Stimulated activated CD8-positive, alpha-beta memory T cell treated with anti-CD3 and anti-CD28 coated beads, Interleukin-15, amount 100 ng/mL, for 24 hours (primary cell): ENCODE measurements around the gene CEP55.
"Not testable (repeated sequence)": the region's sequence is repeated elsewhere in the genome, so short reads cannot be mapped to it uniquely, and the experiment has no call there.

ENCODE experiments used
- DNase-seq: peaks from one replicate; pipeline ENCODE4 v3.0.0-alpha.2; 2020; ENCODE audit warnings: low read depth

Gene CEP55

DNA sequence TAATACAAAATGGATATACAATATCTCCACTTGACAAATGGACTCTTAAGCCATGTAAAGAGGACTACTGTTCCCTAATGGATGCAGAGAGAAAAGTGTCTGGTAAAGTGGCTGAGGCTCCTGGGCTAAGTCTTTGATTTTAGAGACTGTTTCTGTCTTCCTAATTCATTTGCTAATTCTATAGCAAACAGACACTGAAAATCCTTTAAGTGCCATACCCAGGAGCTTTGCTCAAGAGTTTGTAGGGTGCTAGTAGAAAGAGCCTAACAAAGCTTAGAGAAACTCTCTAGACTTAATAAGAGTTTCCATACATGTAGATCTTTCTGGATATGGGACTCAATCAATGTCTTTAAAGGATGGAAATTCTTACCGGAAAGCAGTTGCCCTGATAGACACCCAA lies 16.7 kb downstream of the CEP55 start:
- no peak for DNase-seq

DNA sequence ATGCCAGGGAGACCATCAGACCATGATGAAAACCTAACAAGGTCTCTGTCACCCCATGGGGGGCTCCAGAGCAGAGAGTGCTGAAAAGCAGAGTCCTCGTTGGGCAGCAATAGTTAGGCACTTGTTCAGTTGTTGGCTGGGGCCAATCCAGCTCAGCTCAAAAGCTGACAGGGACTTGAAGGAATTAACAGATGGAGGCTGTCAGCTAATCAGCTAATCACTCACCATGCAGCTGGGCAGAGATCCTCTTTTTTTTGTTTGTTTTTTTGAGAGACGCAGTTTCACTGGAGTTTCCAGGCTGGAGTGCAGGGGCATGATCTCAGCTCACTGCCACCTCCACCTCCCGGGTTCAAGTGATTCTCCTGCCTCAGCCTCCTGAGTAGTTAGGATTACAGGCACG lies 18.1 kb downstream of the CEP55 start:
- DNase-seq: no peak

DNA sequence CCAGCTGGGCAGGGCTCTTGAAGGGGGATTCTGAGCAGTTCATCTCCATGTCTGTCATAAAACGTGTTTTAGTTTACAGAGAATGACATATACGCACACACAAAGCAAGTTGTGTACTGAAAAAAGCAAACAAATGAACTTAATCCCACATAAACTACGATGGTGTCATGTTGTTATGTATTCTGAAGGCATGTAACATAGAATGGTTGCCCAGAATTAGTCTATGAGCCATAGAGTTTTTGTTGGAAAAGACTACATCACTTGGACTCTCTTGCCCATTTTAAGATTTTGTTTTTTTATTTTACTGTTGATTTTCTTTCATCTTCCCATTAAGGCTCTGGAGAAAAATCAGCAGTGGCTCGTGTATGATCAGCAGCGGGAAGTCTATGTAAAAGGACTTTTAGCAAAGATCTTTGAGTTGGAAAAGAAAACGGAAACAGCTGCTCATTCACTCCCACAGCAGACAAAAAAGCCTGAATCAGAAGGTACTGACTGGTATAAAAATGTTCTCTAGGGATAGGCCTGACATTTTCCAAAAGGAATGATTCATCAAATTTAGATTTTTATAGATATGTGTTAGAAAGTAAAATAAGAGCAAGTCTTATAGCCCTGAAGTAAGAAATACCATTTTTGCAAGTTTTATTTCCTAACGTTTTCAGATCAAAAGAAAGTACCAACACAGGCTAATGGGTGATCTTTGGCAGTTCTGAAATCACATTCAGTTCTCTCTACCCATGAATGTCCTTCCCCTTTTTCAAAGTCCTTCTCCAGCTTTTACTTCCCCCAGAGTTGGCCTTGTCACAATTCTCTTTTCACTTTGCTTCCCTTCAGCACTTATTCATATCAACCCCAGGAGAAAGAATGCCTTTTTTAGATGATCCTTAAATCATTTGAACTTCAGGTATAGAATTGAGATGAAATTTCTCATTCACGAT lies 18.9 kb downstream of the CEP55 start:
- no peak for DNase-seq

DNA sequence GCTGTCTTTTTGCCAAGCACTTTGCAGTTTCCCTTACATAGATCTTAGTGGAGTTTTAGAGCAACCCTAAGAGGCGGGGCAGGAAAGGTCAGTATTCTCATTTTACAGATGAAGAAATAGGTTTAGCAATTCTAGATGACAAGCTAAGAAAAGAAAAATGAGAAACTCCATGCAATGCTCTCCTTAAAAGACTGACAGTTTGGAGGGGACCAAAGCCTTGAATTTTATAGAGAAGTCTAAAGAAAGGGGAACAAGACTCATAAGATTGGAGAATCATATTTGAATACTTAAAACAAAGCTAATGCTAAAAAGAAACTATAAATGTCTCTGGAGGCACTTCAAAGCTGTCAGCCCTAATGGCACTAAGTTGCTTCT lies 19.6 kb downstream of the CEP55 start:
- no peak for DNase-seq

DNA sequence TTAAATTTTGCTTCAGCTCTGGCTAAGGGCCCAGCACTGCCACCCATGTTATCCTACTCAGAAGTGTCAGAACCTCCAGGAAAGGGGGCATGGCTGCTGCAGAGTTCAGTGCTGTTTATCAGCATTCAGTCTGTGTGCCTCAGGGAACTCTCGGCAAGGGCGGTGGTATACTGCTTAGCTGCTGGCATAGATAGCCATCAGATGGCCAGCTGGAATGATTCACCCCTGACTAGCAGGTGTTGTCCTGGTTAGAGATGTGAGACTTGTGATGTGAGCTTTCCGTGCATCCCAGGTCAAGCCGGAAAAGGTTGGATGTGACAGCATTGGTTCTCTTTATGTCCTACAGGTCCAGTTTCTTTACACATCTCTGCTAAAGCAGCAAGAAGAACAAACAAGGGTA lies 22.1 kb downstream of the CEP55 start:
- DNase-seq: no peak

DNA sequence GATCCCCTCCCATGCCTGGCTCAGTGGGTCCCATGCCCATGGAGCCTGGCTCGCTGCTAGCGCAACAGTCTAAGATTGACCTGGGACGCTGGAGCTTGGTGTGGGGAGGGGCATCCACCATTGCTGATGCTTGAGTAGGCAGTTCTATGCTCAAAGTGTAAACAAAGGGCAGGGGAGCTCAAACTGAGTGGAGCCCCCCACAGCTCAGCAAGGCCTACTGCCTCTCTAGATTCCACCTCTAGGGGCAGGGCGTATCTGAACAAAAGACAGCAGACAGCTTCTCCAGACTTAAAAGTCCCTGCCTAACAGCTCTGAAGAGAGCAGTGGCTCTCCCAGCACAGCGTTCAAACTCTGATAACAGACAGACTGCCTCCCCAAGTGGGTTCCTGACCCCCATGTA lies 38.9 kb downstream of the CEP55 start:
- no peak for DNase-seq

DNA sequence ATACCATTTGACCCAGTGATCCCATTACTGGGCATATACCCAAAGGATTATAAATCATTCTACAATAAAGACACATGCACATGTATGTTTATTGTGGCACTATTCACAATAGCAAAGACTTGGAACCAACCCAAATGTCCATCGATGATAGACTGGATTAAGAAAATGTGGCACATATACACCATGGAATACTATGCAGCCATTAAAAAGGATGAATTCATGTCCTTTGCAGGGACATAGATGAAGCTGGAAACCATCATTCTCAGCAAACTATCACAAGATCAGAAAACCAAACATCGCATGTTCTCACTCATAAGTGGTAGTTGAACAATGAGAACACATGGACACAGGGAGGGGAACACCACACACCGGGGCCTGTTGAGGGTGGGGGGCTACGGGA lies 44.5 kb downstream of the CEP55 start:
- DNase-seq: not testable (repeated sequence)

DNA sequence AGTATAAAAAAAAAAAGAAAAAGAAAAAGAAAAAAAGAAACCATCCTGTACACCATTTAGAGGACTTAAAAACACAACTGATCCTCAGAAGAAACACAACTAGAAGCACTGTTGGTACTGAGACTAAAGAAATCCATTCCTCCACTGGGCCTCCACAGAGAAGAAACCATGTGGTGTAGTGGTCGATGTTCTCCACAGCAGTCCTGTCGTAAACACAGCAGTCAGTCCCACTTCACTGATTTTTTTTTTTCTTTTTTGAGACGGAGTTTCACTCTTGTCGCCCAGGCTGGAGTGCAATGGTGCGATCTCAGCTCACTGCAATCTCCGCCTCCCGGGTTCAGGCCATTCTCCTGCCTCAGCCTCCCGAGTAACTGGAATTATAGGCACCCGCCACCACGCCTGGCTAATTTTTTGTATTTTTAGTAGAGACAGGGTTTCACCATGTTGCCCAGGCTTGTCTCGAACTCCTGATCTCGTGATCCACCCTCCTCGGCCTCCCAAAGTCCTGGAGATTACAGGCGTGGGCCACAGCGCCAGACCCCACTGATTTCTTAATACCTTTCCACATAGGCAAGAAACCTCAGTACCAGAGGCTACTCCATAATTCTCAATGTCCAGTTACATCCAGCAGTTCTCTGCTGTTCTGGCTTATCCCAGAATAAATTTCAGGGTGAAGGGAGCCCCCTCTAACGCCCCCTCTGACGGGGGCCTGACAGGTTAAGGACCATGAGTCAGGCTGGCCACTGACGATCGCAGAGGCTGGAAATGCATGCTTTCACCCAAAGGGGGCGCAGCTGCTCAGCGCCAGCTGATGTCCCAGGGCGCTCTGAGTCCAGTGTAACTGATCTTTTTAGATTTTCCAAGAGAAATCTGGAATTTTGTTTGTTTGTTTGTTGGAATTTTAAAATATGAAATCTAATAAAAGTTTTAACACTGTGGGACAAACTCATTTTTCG lies 45.3 kb downstream of the CEP55 start:
- DNase-seq: no peak

DNA sequence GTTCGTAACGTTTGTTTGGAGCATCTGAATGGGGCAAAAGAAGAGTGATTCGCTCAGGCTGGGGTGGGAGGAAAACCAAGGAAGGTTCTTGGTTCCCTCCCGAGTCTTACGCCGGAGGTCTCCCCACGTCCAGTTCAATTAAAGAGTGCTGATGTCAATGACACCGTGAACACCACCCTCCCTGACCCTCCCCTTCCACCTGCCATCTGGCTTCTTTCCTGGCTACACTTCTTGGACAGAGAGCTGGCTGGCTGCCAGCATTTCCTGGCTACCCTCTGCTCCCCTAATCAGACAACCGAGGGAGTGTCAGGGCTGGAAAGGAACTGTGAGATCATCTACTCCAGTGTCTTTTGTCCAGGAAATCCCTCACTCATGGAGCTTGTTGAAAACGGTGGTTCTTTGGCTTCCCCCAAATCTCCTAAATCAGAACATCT lies 46.0 kb downstream of the CEP55 start:
- DNase-seq: no peak

DNA sequence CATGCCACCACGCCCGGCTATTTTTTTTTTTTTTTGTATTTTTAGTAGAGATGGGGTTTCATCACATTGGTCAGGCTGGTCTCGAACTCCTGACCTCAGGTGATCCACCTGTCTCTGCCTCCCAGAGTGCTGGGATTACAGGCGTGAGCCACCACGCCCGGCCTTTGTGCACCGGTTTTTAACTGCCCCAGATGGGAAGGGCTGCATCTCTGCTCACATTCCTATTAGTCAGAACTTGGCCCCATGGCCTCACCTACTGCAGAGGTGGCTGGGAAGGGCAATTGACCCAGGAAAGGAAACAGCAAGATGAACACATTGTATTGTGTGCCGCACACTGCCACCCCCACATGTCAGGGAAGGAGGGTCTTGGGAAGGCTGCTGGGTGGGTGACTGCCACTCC lies 50.6 kb downstream of the CEP55 start:
- not testable (repeated sequence) for DNase-seq

DNA sequence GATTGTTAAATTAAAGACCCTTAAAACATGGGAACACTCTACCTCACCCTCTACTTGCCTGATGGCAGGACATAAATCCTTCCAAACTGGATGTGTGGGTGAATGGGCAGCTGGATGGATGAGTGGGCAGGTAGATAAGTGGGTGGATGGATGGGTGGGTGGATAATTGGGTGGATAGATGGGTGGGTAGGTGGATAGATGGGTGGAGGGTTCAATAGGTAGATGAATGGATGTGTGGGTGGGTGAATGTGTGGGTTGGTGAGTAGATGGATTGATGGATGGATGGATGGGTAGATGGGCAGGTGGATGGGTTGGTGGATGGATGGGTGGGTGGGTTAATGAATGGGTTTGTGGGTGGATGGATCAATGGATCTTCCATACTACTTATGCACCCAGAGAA lies 51.1 kb downstream of the CEP55 start:
- no peak for DNase-seq

DNA sequence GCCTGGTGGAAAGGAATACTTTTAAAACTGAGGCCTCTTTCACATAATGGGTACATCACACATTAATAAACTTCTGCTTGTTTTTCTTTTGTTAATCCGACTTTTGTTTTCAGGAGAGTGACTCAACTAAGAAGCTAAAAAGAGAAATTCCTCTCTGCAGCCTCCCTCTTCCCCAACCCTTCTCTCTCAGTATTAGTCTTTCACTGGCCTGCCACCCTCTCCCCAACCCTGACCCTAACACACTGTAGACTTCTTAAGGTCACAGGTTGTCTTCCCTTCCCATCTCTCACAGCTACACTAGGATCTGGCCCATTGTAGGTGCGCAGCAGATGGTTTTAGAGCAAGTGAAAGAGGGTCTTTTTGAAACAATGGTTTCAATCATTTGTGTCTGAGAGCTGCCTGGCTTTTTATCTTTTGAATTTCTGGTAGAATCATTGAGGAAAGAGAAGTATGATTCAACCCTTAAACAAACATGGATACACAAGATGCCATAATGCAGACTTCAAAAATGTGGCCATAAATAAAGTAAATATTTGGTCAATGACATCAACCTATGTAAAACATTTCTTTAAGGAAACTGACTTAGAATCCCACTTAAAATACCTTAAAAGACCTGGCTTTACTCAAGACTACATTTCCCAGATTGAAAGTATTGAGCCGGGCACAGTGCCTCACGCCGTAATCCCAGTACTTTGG lies 52.1 kb downstream of the CEP55 start:
- no peak for DNase-seq

DNA sequence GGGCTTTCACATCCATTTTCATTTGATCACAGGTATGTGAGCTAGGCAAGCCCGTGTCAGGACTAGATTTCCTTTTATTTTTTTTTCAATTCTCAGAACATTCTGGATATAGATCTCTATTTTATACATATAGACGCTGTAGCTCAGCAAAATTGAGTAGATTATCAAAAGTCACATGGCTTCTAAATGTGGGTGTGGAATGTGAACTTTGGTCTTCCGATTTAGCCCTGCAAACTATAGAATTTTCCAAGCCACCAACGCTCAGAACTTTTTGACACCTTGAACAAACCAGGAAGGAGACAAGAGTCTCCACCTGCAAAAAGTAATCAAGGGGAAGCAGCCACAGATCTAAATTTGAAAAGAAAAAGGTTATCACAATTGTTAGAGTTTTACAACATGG lies 54.2 kb downstream of the CEP55 start:
- DNase-seq: no peak

DNA sequence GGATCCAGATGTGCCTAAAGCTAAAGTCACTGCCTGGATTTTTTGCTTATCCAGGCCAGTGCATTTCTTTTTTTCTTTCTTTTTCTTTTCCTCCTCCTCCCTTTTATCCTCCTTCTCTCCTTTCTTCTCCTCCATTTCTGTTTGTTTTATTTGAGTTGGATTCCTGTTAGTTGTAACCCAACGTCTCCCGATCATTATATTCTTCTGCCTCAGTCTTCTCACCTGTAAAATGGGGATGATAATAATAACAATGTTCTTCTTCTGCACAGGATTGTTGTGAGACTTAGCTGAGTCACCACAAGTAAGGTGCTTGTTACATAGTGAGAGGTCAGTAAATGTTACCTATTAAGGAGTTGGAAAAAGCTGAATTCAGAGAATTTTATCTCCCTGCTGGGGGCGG lies 56.4 kb downstream of the CEP55 start:
- DNase-seq: no peak

DNA sequence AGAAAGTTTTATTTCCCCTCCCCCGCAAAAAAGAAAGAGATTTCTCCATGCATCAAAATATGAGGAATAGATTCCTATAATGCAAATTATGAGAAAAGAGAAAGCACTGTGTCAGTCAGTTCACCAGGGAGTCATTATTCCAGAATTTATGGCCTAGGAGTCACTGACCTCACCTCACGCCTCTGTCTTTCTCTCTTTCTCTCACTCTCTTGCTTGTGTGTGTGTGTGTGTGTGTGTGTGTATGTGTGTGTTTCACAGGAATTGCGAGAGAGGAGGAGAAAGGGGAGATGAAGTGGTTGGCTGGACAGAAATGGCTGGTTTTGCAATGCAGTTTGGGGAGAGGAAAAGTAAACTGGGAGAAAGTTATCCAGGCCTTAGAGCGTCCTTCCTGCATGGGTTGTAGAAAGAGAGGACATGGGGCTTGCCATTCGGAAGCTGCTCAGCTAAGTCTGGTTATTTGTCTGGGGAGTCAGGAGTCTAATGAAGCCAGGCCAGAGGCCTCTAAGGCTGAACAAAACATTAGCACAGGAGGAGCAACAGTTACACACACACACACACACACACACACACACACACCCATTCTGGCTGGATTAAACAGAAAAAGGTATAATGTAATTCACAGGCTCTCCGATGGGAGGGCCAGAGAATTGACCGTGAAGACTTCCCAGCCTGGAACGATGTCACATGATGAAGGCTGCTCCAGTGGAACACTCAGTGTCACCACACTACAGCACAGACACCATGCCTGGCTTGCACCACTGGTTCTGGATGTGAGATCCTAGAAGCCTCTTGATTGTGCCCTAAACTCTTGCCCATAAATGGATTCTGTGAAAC lies 57.3 kb downstream of the CEP55 start:
- DNase-seq: no peak

DNA sequence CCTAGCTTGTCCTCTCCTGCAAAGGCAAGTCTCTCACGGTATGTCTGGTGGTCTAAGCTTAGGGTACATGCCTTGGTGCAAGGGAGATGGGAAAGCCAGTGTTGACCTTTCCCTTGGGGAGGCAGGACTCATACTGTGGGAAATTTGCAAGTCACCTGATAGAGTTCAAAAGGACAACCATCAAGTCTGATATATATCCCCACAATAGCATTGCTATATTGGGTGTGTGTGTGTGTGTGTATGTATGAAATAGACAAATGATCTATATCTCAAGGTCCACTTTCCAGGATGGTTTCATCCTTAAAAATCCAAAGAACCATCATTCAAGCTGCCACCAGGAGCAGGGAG lies 57.9 kb downstream of the CEP55 start:
- no peak for DNase-seq

DNA sequence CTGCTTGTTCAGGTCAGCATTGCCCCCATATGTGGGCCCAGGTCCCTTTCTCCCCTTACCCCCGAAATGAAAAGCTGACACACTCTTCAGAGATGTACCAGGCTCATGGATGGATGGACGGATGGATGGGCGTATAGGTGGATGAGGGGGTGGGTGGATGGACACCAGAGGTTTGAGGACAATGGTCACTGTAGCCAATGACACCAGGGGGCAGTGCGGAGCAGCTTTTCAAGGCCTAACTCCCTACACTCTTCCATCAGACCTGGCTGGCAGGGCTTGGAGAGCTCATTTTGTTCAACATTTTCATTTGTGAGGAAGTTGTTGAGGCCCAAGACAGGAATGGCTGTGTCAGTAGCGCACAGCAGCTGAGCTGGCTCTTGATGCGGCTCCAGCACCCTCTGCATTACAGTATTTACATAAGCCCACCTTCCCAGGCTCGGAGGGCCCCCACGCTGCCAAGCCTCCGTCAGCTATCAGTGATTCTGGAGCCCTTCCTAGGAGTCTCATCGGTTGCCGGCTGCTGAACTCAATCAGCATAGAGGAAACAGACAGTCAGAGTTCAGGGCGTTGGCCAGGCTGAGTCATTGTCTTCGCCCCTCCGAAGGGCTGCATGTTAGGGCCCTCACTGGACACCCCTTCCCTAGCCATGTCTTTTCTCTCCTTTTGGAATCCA lies 58.5 kb downstream of the CEP55 start:
- peak; percentile 16 for DNase-seq

DNA sequence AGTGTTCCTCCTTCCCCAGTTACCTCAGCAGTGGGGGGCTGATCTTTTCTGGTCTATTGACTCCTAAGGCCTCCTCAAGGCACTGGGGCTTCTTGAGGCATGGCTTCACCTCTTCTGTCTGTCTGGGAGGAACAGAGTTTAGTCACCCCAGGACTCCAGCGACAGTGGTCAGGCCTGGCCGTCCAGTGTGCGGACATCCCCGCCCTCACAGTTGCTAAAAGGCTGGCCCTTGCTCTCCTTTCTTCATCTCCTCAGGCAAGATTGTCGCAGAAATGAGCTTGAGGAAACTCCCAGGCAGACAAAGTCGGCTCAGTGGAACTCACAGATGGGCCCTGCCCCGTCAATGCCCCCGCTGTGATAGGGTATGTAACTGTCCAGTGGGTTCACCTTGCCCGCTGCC lies 63.1 kb downstream of the CEP55 start:
- no peak for DNase-seq

DNA sequence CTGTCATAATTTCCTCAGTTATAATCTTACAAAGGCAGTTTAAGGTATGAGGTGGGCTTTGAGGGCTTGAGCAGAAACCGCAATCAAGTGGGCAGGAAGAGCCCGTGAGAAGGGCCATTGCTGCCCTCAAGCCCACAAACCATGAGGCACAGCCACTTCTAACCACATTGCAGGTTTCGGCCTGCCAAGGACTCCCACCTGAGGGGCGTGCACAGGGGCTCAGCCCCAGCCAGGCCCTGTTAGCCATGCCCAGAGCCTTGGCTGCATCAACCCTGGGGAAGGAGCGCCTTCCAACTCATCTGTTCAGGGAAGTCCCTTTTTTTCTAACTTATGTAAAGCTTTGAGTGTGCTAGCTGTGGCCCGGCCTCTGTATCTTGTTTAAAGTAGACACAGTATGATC lies 64.1 kb downstream of the CEP55 start:
- no peak for DNase-seq

DNA sequence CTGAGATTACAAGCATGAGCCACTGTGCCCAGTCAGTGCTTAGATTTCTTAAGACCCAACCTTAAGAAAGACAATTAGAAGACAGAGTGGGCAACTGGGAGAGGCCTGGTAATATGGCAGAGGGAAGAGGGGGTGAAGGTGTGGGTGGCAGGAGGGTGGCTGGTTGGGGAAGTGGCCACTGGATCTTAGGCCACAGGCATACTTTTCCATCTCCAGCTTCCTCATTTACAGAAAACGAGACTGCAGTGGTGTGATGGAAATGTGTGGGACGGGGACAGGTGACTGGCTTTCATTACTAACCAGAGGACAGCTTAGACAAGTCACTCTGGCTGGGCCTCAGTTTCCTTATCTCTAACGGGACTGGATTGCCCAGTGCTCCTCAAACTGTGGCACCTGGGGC lies 69.0 kb downstream of the CEP55 start:
- DNase-seq: no peak
